Type B pancreatic cell (in vitro differentiated cells): Measurements from ENCODE around the gene ZNF827. TPM values are rescaled to one million over a fixed set of nuclear protein-coding genes. Genes with fewer than 3 reads are reported as not detected.

Experiments used
- DNase-seq: peaks from one replicate; pipeline ENCODE4 v3.0.0; 2021; ENCODE audit warnings: mixed read lengths; ENCODE audit not compliant: unreplicated experiment; ENCODE audit errors: extremely low spot score
- H3K27ac Mint-ChIP-seq: 2 replicates; pipeline ENCODE4 v1.8.0; 2021; ENCODE audit warnings: mild to moderate bottlenecking, mixed read lengths
- H3K27me3 Mint-ChIP-seq: 2 replicates; pipeline ENCODE4 v1.8.0; 2021; ENCODE audit warnings: mixed read lengths
- H3K36me3 Mint-ChIP-seq: 2 replicates; pipeline ENCODE4 v1.8.0; 2021; ENCODE audit warnings: mixed read lengths
- H3K4me1 Mint-ChIP-seq: one replicate; pipeline ENCODE4 v1.8.0; 2021; ENCODE audit warnings: mixed read lengths; ENCODE audit not compliant: unreplicated experiment
- H3K4me3 Mint-ChIP-seq: 2 replicates; pipeline ENCODE4 v1.8.0; 2021; ENCODE audit warnings: mild to moderate bottlenecking, mixed read lengths
- H3K9me3 Mint-ChIP-seq: 2 replicates; pipeline ENCODE4 v1.8.0; 2021; ENCODE audit warnings: mixed read lengths
- CTCF ChIP-seq: fragments of 200-600 bp; sonication (generic); conservative IDR thresholded peaks from 2 replicates; pipeline ENCODE4 v1.5.0; 2021; ENCODE audit warnings: antibody characterized with exemption, mild to moderate bottlenecking
- total RNA-seq: library from RNA; stranded (reverse); gene quantifications from 2 replicates; pipeline ENCODE4 v1.2.1, GENCODE V29; 2021; ENCODE audit warnings: low replicate concordance

ZNF827 gene
- total RNA-seq, 1 donor from 2014 or later: 39.9 TPM

GRCh38 chr4:145731028-145731427 lies 207.6 kb downstream of the ZNF827 start:
- TF ChIP-seq CTCF: no peak
- peaks cover 37% of the 10 kb centered on the region for H3K4me1 Mint-ChIP-seq
- H3K27me3 Mint-ChIP-seq: no peaks in the 10 kb centered on the region
- DNase-seq: no peak
- peaks cover 4% of the 10 kb centered on the region for H3K9me3 Mint-ChIP-seq
- peak overlapping the region; percentile 81 for H3K4me3 Mint-ChIP-seq
- no peaks in the 10 kb centered on the region for H3K36me3 Mint-ChIP-seq
- H3K27ac Mint-ChIP-seq: peak overlapping the region; percentile 88

GRCh38 chr4:145730026-145730425 lies 208.6 kb downstream of the ZNF827 start:
- H3K27me3 Mint-ChIP-seq: no peaks in the 10 kb centered on the region
- H3K27ac Mint-ChIP-seq: no peak overlapping the region
- H3K36me3 Mint-ChIP-seq: no peaks in the 10 kb centered on the region
- TF ChIP-seq CTCF: no peak
- peaks cover 30% of the 10 kb centered on the region for H3K4me1 Mint-ChIP-seq
- DNase-seq: no peak
- peaks cover 4% of the 10 kb centered on the region for H3K9me3 Mint-ChIP-seq
- no peak overlapping the region for H3K4me3 Mint-ChIP-seq

- DNase-seq: no peak
- TF ChIP-seq CTCF: no peak
- Mint-ChIP-seq H3K36me3 (no peaks in the 10 kb centered on the region), H3K27me3 (no peaks in the 10 kb centered on the region), H3K4me3 (peak overlapping the region; percentile 27), H3K9me3 (no peaks in the 10 kb centered on the region), H3K27ac (peak overlapping the region; percentile 40), H3K4me1 (peaks cover 12% of the 10 kb centered on the region)
Observed at GRCh38 chr4:145723336-145723735, 215.3 kb downstream of the ZNF827 start.

GRCh38 chr4:145722561-145722960 lies 216.1 kb downstream of the ZNF827 start:
- no peaks in the 10 kb centered on the region for H3K9me3 Mint-ChIP-seq
- no peaks in the 10 kb centered on the region for H3K27me3 Mint-ChIP-seq
- H3K36me3 Mint-ChIP-seq: no peaks in the 10 kb centered on the region
- H3K4me1 Mint-ChIP-seq: peaks cover 18% of the 10 kb centered on the region
- no peak for DNase-seq
- H3K4me3 Mint-ChIP-seq: no peak overlapping the region
- TF ChIP-seq CTCF: no peak
- H3K27ac Mint-ChIP-seq: no peak overlapping the region

GRCh38 chr4:145720656-145721055 lies 218.0 kb downstream of the ZNF827 start:
- Mint-ChIP-seq H3K27me3 (no peaks in the 10 kb centered on the region), H3K4me3 (no peak overlapping the region), H3K36me3 (no peaks in the 10 kb centered on the region), H3K4me1 (peaks cover 27% of the 10 kb centered on the region), H3K27ac (no peak overlapping the region), H3K9me3 (no peaks in the 10 kb centered on the region)
- no peak for TF ChIP-seq CTCF
- DNase-seq: no peak
